Neuron (in vitro differentiated cells): ENCODE data around the gene CPT1C.

ENCODE experiments used
- H2AFZ ChIP-seq: one replicate; pipeline ENCODE4 v1.6.1; 2013; ENCODE audit warnings: low read depth, mild to moderate bottlenecking, inconsistent platforms, low read length, moderate library complexity
- H3K27me3 ChIP-seq: one replicate; pipeline ENCODE4 v1.6.1; 2013; ENCODE audit warnings: low read length; ENCODE audit not compliant: insufficient read depth
- H3K36me3 ChIP-seq: one replicate; pipeline ENCODE4 v1.6.1; 2013; ENCODE audit warnings: low read length; ENCODE audit not compliant: insufficient read depth
- H3K4me1 ChIP-seq: one replicate; pipeline ENCODE4 v1.6.1; 2013; ENCODE audit warnings: low read length; ENCODE audit not compliant: insufficient read depth
- H3K4me3 ChIP-seq: 2 replicates; pipeline ENCODE4 v1.5.1; 2013; ENCODE audit warnings: mild to moderate bottlenecking, low read length, moderate library complexity
- H3K9me3 ChIP-seq: one replicate; pipeline ENCODE4 v1.6.1; 2013; ENCODE audit warnings: low read length

Gene CPT1C

DNA sequence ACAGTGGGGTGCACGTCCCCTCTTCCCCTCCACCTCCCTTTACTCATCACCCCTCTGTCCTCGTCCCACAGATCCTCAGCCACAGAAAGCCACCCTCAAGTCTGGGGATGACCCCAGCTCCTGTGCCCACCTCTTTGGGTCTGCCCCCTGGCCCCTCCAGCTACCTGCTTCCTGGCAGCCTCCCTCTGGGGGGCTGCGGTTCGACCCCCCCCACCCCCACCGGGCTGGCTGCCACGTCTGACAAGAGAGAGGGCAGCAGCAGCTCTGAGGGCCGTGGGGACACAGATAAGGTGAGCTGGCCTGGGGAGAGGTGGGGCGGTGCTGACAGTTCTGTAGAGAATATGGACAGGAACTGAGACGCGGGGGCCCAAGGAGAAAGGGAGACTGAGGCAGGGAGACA is 36.3 kb upstream of the CPT1C start:
- no peak overlapping the region for H2AFZ ChIP-seq
- H3K4me3 ChIP-seq, result no peak overlapping the region
- H3K4me1 ChIP-seq, result no peaks in the 10 kb centered on the region
- H3K9me3 ChIP-seq, result no peaks in the 10 kb centered on the region
- no peaks in the 10 kb centered on the region for H3K27me3 ChIP-seq
- peaks cover 85% of the 10 kb centered on the region for H3K36me3 ChIP-seq

DNA sequence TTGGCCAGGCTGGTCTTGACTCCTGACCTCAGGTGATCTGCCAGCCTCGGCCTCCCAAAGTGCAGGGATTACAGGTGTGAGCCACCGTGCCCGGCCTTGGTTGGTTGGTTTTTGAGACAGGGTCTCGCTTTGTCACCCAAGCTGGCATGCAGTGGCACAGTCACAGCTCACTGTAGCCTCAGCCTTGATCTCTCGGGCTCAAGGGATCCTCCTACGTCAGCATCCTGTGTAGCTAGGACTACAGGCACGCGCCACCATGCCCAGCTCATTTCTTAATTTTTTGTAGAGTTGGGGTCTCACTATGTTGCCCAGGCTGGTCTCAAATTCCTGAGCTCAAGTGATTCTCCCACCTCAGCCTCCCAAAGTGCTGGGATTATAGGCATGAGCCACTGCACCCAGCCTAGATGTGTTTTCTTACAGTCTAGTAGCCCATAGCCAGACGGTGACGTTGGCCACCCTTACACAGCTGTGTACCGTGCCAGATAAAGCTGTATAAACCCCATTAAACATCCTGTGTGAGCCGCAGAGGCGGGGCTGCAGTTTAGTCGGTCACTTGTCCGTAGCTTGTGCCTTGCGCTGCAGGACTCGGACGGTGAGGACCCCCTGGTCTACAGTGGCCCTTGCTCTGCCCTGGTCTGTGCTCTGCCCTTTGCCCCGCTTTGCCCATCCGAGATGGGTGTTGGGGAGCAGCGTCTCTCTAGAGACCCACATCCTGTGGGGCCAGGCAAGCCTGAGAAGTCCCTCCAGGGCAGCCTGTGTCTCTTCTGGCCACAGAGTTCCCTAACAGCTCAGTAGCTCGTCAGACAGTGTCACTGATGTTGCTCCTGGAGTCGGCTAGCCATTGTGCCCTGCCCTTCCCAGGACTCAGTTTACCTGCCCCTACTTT is 35.1 kb upstream of the CPT1C start:
- Histone ChIP-seq H3K36me3 (peaks cover 85% of the 10 kb centered on the region), H2AFZ (no peak overlapping the region), H3K9me3 (peaks cover 4% of the 10 kb centered on the region), H3K4me3 (no peak overlapping the region), H3K4me1 (no peaks in the 10 kb centered on the region), H3K27me3 (no peaks in the 10 kb centered on the region)

DNA sequence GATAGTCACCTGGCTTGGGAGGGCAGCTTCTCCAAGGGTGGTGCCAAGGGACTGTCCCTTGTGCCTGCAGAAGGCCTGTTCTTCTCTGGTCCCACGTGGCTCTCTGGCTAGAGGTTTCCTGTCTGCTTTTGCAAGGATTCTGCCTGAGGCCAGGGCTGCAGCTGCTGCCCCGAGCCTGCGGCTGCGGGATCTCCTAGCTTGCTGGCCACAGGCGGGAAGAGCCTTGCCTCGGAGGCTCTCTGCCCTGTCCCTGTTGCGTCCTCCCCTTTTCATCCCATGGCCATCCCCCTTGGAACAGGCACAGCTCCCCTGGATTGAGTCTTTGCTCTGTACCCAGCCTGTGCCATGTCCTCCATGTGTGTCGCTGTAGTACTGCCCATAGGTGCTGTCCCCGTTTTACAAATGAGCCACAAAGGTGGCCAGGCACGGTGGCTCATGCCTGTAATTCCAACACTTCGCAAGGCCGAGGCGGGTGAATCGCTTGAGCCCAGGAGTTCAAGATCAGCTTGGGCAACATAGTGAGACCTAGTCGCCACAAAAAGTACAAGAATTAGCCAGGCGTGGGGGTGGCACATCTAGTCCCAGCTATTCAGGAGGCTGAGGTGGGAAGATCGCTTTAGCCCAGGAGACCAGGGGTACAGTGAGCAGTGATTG is 34.3 kb upstream of the CPT1C start:
- Histone ChIP-seq H3K4me3 (no peak overlapping the region), H3K9me3 (peaks cover 4% of the 10 kb centered on the region), H3K4me1 (no peaks in the 10 kb centered on the region), H3K36me3 (peaks cover 86% of the 10 kb centered on the region), H3K27me3 (no peaks in the 10 kb centered on the region), H2AFZ (no peak overlapping the region)

DNA sequence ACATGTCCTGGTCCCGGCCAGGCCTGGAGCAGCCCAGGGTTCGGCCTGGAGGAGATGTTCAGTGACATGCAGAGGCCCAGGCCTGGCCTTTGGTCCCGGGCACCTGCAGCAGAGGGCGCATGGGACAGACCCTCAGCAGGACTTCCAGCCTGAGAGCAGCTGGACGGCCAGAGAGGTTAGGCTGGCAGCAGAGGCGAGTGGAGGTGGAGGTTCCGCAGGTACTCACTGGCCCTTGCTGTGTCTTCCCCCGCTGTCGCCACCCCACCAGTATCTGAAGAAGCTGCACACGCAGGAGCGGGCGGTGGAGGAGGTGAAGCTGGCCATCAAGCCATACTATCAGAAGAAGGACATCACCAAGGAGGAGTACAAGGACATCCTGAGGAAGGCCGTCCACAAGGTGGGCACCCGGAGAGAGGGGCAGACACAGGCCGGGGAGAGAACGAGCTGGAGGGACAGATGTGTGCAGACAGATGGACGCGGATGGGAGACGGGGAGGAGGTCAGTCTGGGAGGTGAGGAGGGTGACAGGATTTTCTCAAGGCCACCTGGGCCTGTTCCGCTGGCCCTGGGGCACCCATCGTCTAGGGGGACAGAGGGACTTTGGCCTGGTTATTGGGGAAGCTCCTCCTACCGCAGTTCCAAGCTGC is 33.3 kb upstream of the CPT1C start:
- peaks cover 89% of the 10 kb centered on the region for H3K36me3 ChIP-seq
- no peak overlapping the region for H2AFZ ChIP-seq
- no peaks in the 10 kb centered on the region for H3K27me3 ChIP-seq
- no peak overlapping the region for H3K4me3 ChIP-seq
- no peaks in the 10 kb centered on the region for H3K4me1 ChIP-seq
- peaks cover 4% of the 10 kb centered on the region for H3K9me3 ChIP-seq

DNA sequence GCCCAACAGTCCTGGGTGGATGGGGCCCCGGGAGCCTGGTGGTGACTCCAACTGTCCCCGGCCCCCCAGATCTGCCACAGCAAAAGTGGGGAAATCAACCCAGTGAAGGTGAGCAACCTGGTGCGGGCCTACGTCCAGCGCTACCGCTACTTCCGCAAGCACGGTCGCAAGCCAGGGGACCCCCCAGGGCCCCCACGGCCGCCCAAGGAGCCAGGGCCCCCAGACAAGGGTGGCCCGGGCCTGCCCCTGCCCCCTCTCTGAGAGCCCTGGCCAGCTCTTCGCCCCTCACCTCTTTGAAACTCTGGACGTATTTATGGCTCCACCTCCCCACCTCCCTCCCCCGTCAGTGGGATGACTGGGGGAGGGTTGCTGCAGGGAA is 32.8 kb upstream of the CPT1C start:
- Histone ChIP-seq H3K4me1 (no peaks in the 10 kb centered on the region), H3K36me3 (peaks cover 90% of the 10 kb centered on the region), H2AFZ (no peak overlapping the region), H3K9me3 (peaks cover 4% of the 10 kb centered on the region), H3K27me3 (no peaks in the 10 kb centered on the region), H3K4me3 (no peak overlapping the region)

DNA sequence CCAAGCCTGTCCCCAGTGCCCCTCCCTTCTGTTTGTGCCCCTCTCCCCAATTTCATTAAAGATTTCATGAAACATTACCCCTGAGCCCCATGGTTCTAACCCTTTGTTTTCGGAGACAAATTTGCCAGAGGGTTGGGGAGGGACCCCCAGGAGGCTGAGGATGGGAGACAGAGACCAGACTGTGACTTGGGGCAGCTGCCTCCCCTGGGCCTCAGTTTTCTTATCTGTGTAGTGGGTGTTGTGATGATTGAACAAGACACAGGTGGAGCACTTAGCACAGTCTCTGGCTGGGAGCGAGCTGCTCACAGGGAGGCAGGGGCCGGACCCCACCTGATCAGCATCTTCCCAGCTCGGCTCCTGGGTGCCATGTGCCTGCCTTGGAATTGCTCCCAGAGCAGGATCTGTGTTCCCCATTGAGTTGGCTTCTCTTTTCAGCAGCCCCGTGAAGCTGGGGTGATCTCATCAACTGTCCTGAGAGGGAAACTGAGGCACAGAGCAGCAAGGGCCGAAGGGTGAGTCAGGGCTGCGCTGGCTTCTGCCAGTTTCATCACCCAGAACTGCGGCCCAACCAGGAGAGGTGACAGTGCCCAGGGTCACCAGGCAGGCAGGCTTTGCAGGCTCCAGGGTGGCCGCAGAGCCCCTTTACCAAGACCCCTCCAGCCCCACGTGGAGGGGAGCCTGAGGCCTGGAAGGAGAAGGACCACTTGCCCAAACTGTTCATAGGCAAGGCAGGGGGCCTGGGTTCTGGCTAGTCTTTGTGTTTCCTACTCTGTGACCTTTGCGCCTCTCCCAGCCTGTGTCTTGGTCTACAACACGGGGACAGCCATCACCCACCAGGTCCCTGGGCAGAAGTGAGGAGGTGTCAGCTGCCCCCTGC is 32.1 kb upstream of the CPT1C start:
- Histone ChIP-seq H3K9me3 (peaks cover 4% of the 10 kb centered on the region), H3K27me3 (no peaks in the 10 kb centered on the region), H3K36me3 (peaks cover 85% of the 10 kb centered on the region), H3K4me1 (no peaks in the 10 kb centered on the region), H3K4me3 (no peak overlapping the region), H2AFZ (no peak overlapping the region)

DNA sequence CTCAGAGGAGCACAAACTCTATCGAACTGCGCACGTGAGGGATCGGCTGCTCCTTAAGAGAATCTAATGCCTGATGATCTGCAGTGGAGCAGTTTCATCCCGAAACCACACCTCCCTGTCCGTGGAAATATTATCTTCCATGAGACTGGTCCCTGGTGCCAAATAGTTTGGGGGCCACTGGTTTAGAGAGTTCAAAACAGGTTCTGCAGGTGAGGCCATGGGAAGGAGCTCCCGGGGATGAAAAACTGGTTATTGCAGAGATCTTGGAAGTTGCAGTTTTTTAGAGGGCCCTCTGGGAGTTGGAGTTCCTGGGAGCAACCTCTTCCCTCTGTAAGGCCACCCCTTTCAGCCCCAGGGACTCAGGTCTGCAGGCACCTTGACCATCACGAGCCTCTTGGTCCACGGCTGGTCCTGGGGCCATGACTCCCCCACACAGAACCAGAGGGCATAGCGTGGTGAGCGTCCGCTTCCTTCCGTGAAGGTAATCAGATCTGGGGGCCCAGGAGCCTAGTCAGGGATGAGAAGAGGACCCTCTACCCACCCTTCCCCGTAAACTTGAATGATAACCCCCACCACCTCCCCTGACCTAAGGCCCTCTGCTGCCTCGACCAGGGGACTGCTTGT is 30.5 kb upstream of the CPT1C start:
- Histone ChIP-seq H3K9me3 (peaks cover 4% of the 10 kb centered on the region), H3K36me3 (peaks cover 69% of the 10 kb centered on the region), H3K27me3 (no peaks in the 10 kb centered on the region), H3K4me3 (no peak overlapping the region), H2AFZ (no peak overlapping the region), H3K4me1 (peaks cover 9% of the 10 kb centered on the region)

DNA sequence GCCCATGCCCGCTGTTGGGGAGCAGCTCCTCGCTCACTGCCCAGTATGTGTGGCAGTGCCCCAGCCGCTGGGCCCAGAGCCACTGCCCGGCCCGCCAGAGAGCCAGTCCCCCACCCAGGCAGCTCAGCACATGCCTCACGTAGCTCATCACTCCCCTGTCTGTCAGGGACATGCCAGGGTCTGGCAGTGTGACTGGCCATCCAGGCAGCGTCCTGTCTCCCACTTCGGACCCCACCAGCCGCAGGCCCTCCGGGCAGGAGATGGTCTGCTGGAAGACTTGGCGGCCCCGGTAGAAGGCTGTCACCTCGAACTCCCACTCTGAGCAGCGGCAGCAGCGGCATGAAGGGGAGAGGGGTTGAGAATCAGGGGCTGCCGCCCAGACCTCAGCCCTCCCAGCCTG is 28.9 kb upstream of the CPT1C start:
- H3K36me3 ChIP-seq, result peaks cover 55% of the 10 kb centered on the region
- peaks cover 4% of the 10 kb centered on the region for H3K9me3 ChIP-seq
- H3K27me3 ChIP-seq, result no peaks in the 10 kb centered on the region
- no peak overlapping the region for H3K4me3 ChIP-seq
- H2AFZ ChIP-seq, result no peak overlapping the region
- H3K4me1 ChIP-seq, result peaks cover 14% of the 10 kb centered on the region

DNA sequence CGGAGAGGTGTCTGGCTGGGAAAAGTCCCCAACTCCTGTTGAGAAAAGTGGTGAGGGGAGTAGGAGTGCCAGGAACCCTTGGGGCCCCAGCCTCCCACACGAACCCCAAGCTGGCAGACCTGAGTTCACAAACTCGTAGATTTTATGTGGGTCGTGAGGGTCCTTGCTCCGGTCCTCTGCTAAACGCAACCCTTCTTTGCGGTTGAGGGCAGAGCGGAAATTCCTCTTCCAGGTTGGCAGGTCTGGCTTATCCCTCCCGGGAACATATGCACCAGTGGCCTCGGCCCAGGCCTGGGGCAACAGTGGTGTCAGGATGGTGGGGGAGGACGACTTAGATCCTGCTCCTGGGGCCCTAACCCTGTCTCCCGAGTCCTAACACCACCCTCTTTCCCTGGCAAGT is 27.7 kb upstream of the CPT1C start:
- H3K27me3 ChIP-seq, result no peaks in the 10 kb centered on the region
- H2AFZ ChIP-seq, result no peak overlapping the region
- H3K36me3 ChIP-seq, result peaks cover 45% of the 10 kb centered on the region
- H3K9me3 ChIP-seq, result peaks cover 4% of the 10 kb centered on the region
- H3K4me1 ChIP-seq, result peaks cover 14% of the 10 kb centered on the region
- no peak overlapping the region for H3K4me3 ChIP-seq

DNA sequence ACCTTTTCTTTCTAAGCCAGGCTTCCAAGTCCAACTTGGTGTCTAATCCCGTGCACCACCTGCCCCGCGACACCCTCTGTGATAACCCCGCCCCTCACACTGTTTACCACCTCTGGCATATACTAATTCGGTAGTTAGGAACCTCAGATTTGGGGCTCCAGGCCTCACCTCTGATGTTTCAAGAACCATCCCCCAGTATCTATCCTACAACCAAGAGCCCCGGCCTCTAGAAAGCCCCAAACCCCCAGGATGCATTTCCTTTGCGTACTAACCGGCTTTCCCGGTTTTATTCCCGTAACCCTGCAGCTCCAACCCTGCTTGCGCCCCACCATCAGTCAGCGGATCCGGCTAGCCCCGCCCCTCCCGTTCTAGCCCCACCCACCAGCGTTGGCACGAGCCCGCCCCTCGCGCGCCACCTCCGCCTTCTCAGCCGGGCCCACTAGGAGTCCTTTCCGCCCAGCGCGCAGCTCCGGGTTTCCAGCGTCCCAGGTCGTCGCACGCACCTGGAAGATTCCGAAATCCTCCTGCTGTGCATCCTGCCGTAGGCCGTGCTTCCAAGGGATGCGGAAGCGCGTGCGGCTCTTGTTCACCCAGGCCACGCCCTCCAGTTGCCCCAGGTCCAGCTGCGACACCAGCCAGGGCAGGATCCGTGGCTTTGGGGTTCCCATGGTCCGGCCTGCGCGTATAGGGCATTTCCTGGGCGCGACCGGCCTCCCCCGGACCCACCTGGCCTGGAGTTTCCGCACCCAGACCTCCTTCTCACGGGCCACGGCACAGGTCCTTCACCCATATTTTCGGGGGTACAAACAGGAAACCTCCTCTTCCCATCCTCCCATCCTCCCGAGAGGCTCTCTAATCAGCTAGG is 26.5 kb upstream of the CPT1C start:
- peaks cover 4% of the 10 kb centered on the region for H3K9me3 ChIP-seq
- peak overlapping the region; percentile 65 for H3K4me3 ChIP-seq
- peaks cover 34% of the 10 kb centered on the region for H3K36me3 ChIP-seq
- H3K27me3 ChIP-seq, result no peaks in the 10 kb centered on the region
- no peak overlapping the region for H2AFZ ChIP-seq
- H3K4me1 ChIP-seq, result peaks cover 14% of the 10 kb centered on the region

DNA sequence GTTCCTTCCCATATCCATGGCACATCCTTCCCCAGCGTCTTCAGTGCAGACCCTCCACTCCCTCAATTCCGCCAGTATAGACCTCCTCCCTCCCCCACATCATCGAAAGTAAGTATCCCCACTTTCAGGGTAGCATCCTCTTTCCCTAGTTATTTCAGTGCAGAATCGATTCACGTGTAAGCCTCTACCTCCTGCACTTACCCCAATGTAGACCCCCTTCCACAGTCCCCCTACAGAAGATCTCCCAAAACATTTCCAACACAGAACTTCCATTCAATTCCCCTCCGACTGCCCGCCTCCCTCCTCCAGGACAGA is 25.9 kb upstream of the CPT1C start:
- H3K36me3 ChIP-seq, result peaks cover 33% of the 10 kb centered on the region
- peaks cover 14% of the 10 kb centered on the region for H3K4me1 ChIP-seq
- H3K27me3 ChIP-seq, result no peaks in the 10 kb centered on the region
- no peak overlapping the region for H2AFZ ChIP-seq
- peak overlapping the region; percentile 65 for H3K4me3 ChIP-seq
- peaks cover 2% of the 10 kb centered on the region for H3K9me3 ChIP-seq
